Progenitor cell of endocrine pancreas (in vitro differentiated cells): Measurements from ENCODE around the gene B3GLCT. TPM values are rescaled to one million over a fixed set of nuclear protein-coding genes. Genes with fewer than 3 reads are reported as not detected.

Source experiments
- DNase-seq: peaks from one replicate; pipeline ENCODE4 v3.0.0; 2021; ENCODE audit warnings: low spot score; ENCODE audit not compliant: unreplicated experiment
- H3K27ac Mint-ChIP-seq: 2 replicates; pipeline ENCODE4 v1.8.0; 2021; ENCODE audit warnings: mild to moderate bottlenecking, moderate library complexity, mixed read lengths
- H3K27me3 Mint-ChIP-seq: 2 replicates; pipeline ENCODE4 v1.8.0; 2021; ENCODE audit warnings: mixed read lengths
- H3K36me3 Mint-ChIP-seq: 2 replicates; pipeline ENCODE4 v1.8.0; 2022; ENCODE audit warnings: mixed read lengths; ENCODE audit not compliant: insufficient read depth
- H3K4me1 Mint-ChIP-seq: 2 replicates; pipeline ENCODE4 v1.8.0; 2021; ENCODE audit warnings: low read depth, mixed read lengths
- H3K4me3 Mint-ChIP-seq: 2 replicates; pipeline ENCODE4 v1.8.0; 2021; ENCODE audit warnings: low read depth, mild to moderate bottlenecking, moderate library complexity, mixed read lengths
- H3K9me3 Mint-ChIP-seq: 2 replicates; pipeline ENCODE4 v1.8.0; 2021; ENCODE audit warnings: low read depth, mixed read lengths
- CTCF ChIP-seq: fragments of 200-600 bp; sonication (generic); IDR thresholded peaks from one replicate; pipeline ENCODE4 v1.5.0; 2021; ENCODE audit warnings: antibody characterized with exemption, mild to moderate bottlenecking; ENCODE audit not compliant: unreplicated experiment
- total RNA-seq: library from RNA; stranded (reverse); gene quantifications from 2 replicates; pipeline ENCODE4 v1.2.1, GENCODE V29; 2021

B3GLCT gene
- total RNA-seq, 1 donor from 2014 or later = 6.6 TPM

- peaks cover 8% of the 10 kb centered on the region for H3K27me3 Mint-ChIP-seq
- no peaks in the 10 kb centered on the region for H3K9me3 Mint-ChIP-seq
- peak; percentile 38 for DNase-seq
- H3K27ac Mint-ChIP-seq = peak overlapping the region; percentile 99
- peaks cover 4% of the 10 kb centered on the region for H3K36me3 Mint-ChIP-seq
- H3K4me3 Mint-ChIP-seq = peak overlapping the region; percentile 88
- no peak for TF ChIP-seq CTCF
- peaks cover 18% of the 10 kb centered on the region for H3K4me1 Mint-ChIP-seq
Measured at GRCh38 chr13:31160857-31161556, 38.8 kb upstream of the B3GLCT start.

GRCh38 chr13:31161557-31162150 is 38.1 kb upstream of the B3GLCT start, which contains the start of gene HSPH1:
Gene HSPH1, minus strand, starts transcription at chr13:31161904. Its CDS starts 322 bp downstream, at chr13:31161582.
- peak; percentile 94 for DNase-seq
- Mint-ChIP-seq H3K4me3 (peak within 1 kb of the TSS; percentile 88), H3K4me1 (peaks cover 18% of the 10 kb centered on the region), H3K9me3 (no peaks in the 10 kb centered on the region), H3K27me3 (peaks cover 8% of the 10 kb centered on the region), H3K36me3 (peaks cover 4% of the 10 kb centered on the region), H3K27ac (peak within 1 kb of the TSS; percentile 99)
- peak; percentile 37 for TF ChIP-seq CTCF

- H3K36me3 Mint-ChIP-seq = peaks cover 3% of the 10 kb centered on the region
- H3K27me3 Mint-ChIP-seq = peaks cover 8% of the 10 kb centered on the region
- TF ChIP-seq CTCF = no peak
- no peaks in the 10 kb centered on the region for H3K9me3 Mint-ChIP-seq
- peak; percentile 83 for DNase-seq
- peaks cover 18% of the 10 kb centered on the region for H3K4me1 Mint-ChIP-seq
- H3K27ac Mint-ChIP-seq = peak overlapping the region; percentile 99
- peak overlapping the region; percentile 88 for H3K4me3 Mint-ChIP-seq
Measured at GRCh38 chr13:31162151-31163008, 37.4 kb upstream of the B3GLCT start.

GRCh38 chr13:31166591-31166990 is 33.2 kb upstream of the B3GLCT start:
- H3K27ac Mint-ChIP-seq = no peak overlapping the region
- TF ChIP-seq CTCF = no peak
- H3K4me1 Mint-ChIP-seq = no peaks in the 10 kb centered on the region
- no peak overlapping the region for H3K4me3 Mint-ChIP-seq
- peaks cover 19% of the 10 kb centered on the region for H3K27me3 Mint-ChIP-seq
- H3K9me3 Mint-ChIP-seq = no peaks in the 10 kb centered on the region
- DNase-seq = no peak
- H3K36me3 Mint-ChIP-seq = no peaks in the 10 kb centered on the region

GRCh38 chr13:31167490-31167889 is 32.3 kb upstream of the B3GLCT start:
- Mint-ChIP-seq H3K4me1 (no peaks in the 10 kb centered on the region), H3K9me3 (no peaks in the 10 kb centered on the region), H3K36me3 (no peaks in the 10 kb centered on the region), H3K27ac (no peak overlapping the region), H3K4me3 (no peak overlapping the region), H3K27me3 (peaks cover 24% of the 10 kb centered on the region)
- DNase-seq = no peak
- no peak for TF ChIP-seq CTCF
